Measurements from ENCODE around the gene STIM2. TPM values are rescaled to one million over a fixed set of nuclear protein-coding genes. Genes with fewer than 3 reads are reported as not detected.

The STIM2 gene
- polyA plus RNA-seq, 1 donor (not counting 4 experiments of a cell fraction or from before 2014, with no cell fraction given), result 20.7 TPM

DNA sequence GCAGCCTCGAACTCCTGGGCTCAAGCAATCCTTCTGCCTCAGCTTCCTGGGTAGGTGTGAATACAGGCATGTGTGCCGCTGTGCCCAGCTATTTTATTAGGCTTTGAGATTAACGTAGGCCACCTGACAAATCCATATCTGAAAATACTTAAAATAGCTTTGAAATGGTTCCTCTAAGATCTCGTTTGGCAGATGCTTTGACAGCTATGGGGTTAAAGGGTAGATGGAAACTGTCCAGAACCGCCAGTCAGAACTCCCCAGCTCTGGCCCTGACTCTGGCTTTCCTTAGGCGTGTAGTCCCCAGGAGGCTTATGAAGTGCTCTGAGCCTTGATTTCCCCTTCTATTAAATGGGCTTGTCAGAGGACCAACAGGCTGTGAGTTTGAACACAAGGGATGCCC, 32.8 kb upstream of the STIM2 start:
- FAIRE-seq (no peak), DNase-seq (ENCODE audit: low read depth, low spot score) (no peak)
- Histone ChIP-seq H3K36me3 (ENCODE audit: control insufficient read depth in 2 of 2, extremely low read depth in 1 of 2, insufficient read depth in 2 of 2, low read length in 2 of 2) (no peaks in the 10 kb centered on the region), H3K9me1 (ENCODE audit: control insufficient read depth, extremely low read depth, insufficient read depth, low read length) (no peaks in the 10 kb centered on the region), H3K79me2 (ENCODE audit: control insufficient read depth, insufficient read depth, low read length) (no peaks in the 10 kb centered on the region), H4K20me1 (ENCODE audit: control insufficient read depth, extremely low read depth, insufficient read depth, low read length) (no peaks in the 10 kb centered on the region), H3K9me3 (ENCODE audit: control insufficient read depth, low read depth, low read length) (no peaks in the 10 kb centered on the region), H3K27ac (ENCODE audit: control insufficient read depth, insufficient read depth, low read length) (no peak overlapping the region), H3K27me3 (ENCODE audit: control insufficient read depth, extremely low read depth, insufficient read depth, low read length) (no peaks in the 10 kb centered on the region), H3K4me1 (ENCODE audit: control insufficient read depth, extremely low read depth, insufficient read depth, low read length) (no peaks in the 10 kb centered on the region), H2AFZ (ENCODE audit: control insufficient read depth, low read length) (no peak overlapping the region), H3K4me2 (ENCODE audit: control insufficient read depth, extremely low read depth, insufficient read depth, low read depth, low read length) (no peak overlapping the region), H3K4me3 (ENCODE audit: control insufficient read depth in 2 of 3, extremely low read depth in 1 of 3, insufficient read depth in 2 of 3, low read depth in 1 of 3, low read length in 3 of 3) (no peak overlapping the region), H3K9ac (ENCODE audit: control insufficient read depth, extremely low read depth, insufficient read depth, low read length) (no peak overlapping the region)
- TF ChIP-seq, protein P1, sequence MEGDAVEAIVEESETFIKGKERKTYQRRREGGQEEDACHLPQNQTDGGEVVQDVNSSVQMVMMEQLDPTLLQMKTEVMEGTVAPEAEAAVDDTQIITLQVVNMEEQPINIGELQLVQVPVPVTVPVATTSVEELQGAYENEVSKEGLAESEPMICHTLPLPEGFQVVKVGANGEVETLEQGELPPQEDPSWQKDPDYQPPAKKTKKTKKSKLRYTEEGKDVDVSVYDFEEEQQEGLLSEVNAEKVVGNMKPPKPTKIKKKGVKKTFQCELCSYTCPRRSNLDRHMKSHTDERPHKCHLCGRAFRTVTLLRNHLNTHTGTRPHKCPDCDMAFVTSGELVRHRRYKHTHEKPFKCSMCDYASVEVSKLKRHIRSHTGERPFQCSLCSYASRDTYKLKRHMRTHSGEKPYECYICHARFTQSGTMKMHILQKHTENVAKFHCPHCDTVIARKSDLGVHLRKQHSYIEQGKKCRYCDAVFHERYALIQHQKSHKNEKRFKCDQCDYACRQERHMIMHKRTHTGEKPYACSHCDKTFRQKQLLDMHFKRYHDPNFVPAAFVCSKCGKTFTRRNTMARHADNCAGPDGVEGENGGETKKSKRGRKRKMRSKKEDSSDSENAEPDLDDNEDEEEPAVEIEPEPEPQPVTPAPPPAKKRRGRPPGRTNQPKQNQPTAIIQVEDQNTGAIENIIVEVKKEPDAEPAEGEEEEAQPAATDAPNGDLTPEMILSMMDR (optimal IDR thresholded peaks at IDR 0.05 in 1 of 3, IDR thresholded peaks at IDR 0.05 in 1 of 3, conservative IDR thresholded peaks at IDR 0.05 in 1 of 3; ENCODE audit: extremely low read depth in 1 of 3, insufficient read depth in 2 of 3, low read length in 3 of 3), result no peak
- TF ChIP-seq EZH2 (IDR thresholded peaks at IDR 0.05; ENCODE audit: low read length), result no peak
- dilution Hi-C loops (cut with MboI; ENCODE audit: extremely low pct_ligation_motif_present, low sequenced_read_pairs), result no loop called here

DNA sequence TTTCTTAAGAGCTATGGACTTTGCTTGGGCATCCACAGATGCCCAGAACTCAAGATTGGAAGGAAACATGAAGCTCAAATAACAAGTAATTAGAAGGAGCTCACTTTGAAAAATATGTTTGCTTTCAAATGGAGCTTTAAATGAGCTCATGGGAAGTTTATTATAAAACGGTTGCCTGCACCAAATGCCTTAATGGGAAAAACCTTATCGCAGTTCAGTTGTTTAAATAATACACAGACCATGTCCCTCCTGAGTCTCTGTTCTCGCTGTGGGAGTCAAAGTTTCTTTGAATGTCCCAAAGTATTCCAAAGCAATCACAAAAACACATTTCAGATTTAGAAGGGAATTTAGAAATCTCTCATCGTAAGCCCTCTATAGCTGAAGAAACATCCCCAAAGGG, 31.6 kb upstream of the STIM2 start:
- FAIRE-seq (no peak), DNase-seq (ENCODE audit: low read depth, low spot score) (no peak)
- H3K79me2 ChIP-seq (ENCODE audit: control insufficient read depth, insufficient read depth, low read length), result no peaks in the 10 kb centered on the region
- H3K9me1 ChIP-seq (ENCODE audit: control insufficient read depth, extremely low read depth, insufficient read depth, low read length), result no peaks in the 10 kb centered on the region
- H3K27ac ChIP-seq (ENCODE audit: control insufficient read depth, insufficient read depth, low read length), result no peak overlapping the region
- no peaks in the 10 kb centered on the region for H3K9me3 ChIP-seq (ENCODE audit: control insufficient read depth, low read depth, low read length)
- H4K20me1 ChIP-seq (ENCODE audit: control insufficient read depth, extremely low read depth, insufficient read depth, low read length), result no peaks in the 10 kb centered on the region
- no peak overlapping the region for H3K4me2 ChIP-seq (ENCODE audit: control insufficient read depth, extremely low read depth, insufficient read depth, low read depth, low read length)
- TF ChIP-seq, protein P1 (optimal IDR thresholded peaks at IDR 0.05 in 1 of 3, IDR thresholded peaks at IDR 0.05 in 1 of 3, conservative IDR thresholded peaks at IDR 0.05 in 1 of 3; ENCODE audit: extremely low read depth in 1 of 3, insufficient read depth in 2 of 3, low read length in 3 of 3), result no peak
- TF ChIP-seq EZH2 (IDR thresholded peaks at IDR 0.05; ENCODE audit: low read length), result no peak
- no peak overlapping the region for H3K9ac ChIP-seq (ENCODE audit: control insufficient read depth, extremely low read depth, insufficient read depth, low read length)
- dilution Hi-C loops (cut with MboI; ENCODE audit: extremely low pct_ligation_motif_present, low sequenced_read_pairs), result no loop called here
- H2AFZ ChIP-seq (ENCODE audit: control insufficient read depth, low read length), result no peak overlapping the region
- no peaks in the 10 kb centered on the region for H3K36me3 ChIP-seq (ENCODE audit: control insufficient read depth in 2 of 2, extremely low read depth in 1 of 2, insufficient read depth in 2 of 2, low read length in 2 of 2)
- no peaks in the 10 kb centered on the region for H3K4me1 ChIP-seq (ENCODE audit: control insufficient read depth, extremely low read depth, insufficient read depth, low read length)
- no peak overlapping the region for H3K4me3 ChIP-seq (ENCODE audit: control insufficient read depth in 2 of 3, extremely low read depth in 1 of 3, insufficient read depth in 2 of 3, low read depth in 1 of 3, low read length in 3 of 3)
- H3K27me3 ChIP-seq (ENCODE audit: control insufficient read depth, extremely low read depth, insufficient read depth, low read length), result no peaks in the 10 kb centered on the region

Measured in keratinocyte (primary cell).